Measurements from ENCODE around the gene PRR30.

The PRR30 gene

DNA sequence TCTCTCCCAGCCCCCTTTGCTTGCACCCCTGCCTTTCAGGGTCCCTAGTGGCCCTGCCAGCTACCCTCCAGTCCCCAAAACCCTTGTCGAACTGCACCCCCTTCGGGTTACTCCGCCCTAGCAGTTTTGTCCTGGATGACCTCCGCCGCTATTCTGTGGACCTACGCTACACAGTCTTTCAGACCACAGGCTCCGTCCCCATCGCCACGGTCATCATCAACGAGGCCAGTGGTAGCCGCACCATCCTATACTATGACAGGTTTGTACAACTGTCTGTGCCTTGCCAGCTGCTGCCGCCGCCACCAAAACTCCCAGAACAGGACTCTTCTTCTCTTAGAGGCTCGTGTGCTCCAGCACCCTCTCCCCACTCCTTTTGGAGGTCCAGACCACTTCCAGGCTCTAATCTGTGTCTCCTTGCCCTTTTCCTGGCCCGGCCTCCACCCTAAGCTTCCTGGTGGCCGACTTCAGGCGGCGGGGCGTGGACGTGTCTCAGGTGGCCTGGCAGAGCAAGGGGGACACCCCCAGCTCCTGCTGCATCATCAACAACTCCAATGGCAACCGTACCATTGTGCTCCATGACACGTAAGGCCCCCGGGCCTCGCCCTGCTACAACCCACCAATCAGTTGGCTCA, 44.7 kb downstream of the PRR30 start:
- TF ChIP-seq CTCF (IDR thresholded peaks at IDR 0.05; ENCODE audit: low read depth, low read length): no peak
- TF ChIP-seq MAX (IDR thresholded peaks at IDR 0.05; ENCODE audit: low read depth, low read length): no peak
- no peak for TF ChIP-seq MYC (IDR thresholded peaks at IDR 0.05; ENCODE audit: low read depth, low read length)
- no peak for TF ChIP-seq POLR2A (IDR thresholded peaks at IDR 0.05; ENCODE audit: extremely low read depth, insufficient read length)
- H3K4me3 ChIP-seq (ENCODE audit: low read depth, low read length): no peak overlapping the region
- no peak for DNase-seq (ENCODE audit: low read depth)

GRCh38 chr2:27093430-27094352, 45.5 kb downstream of the PRR30 start:
- TF ChIP-seq CTCF (IDR thresholded peaks at IDR 0.05; ENCODE audit: low read depth, low read length) (no peak), MAX (IDR thresholded peaks at IDR 0.05; ENCODE audit: low read depth, low read length) (no peak), MYC (IDR thresholded peaks at IDR 0.05; ENCODE audit: low read depth, low read length) (no peak), POLR2A (IDR thresholded peaks at IDR 0.05; ENCODE audit: extremely low read depth, insufficient read length) (no peak)
- H3K4me3 ChIP-seq (ENCODE audit: low read depth, low read length): no peak overlapping the region
- DNase-seq (ENCODE audit: low read depth): no peak

DNA sequence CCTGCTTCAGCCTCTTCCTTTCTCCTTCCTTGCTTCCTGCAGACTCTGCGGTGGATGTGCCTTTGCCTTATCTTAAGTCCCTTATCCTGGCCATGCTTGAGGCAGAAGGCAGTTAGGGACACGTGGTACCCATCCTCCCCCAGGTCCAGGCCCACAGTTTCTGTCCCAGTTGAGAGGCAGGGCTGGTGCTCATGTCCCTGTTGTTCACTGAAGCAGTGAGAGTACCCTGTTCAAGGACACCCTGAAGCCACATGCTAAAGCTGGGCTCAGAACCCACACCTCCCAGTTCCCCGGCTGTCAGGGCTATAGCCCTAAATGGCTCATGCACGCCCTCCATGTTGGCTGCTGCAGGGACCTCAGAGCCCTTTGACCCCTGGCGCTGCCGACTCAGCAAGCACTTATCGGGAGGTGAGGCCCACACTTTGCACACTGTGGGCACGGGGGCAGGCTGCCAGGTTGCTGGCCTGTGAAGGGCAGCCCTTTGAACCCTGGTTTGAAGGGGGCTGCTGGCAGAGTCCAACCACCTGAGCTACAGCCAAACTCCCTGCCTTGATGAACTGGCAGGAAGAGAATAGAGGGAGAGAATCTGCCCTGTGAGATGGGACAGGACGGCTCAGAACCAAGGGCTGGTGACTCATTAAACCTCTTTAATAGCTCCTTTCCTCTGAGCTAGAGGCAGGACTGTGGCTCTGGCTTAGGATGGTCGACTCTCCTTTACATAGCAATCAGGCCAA, 46.3 kb downstream of the PRR30 start:
- TF ChIP-seq CTCF (IDR thresholded peaks at IDR 0.05; ENCODE audit: low read depth, low read length) (no peak), MYC (IDR thresholded peaks at IDR 0.05; ENCODE audit: low read depth, low read length) (no peak), MAX (IDR thresholded peaks at IDR 0.05; ENCODE audit: low read depth, low read length) (no peak), POLR2A (IDR thresholded peaks at IDR 0.05; ENCODE audit: extremely low read depth, insufficient read length) (no peak)
- no peak overlapping the region for H3K4me3 ChIP-seq (ENCODE audit: low read depth, low read length)
- no peak for DNase-seq (ENCODE audit: low read depth)

- TF ChIP-seq POLR2A (IDR thresholded peaks at IDR 0.05; ENCODE audit: extremely low read depth, insufficient read length): no peak
- no peak for TF ChIP-seq MAX (IDR thresholded peaks at IDR 0.05; ENCODE audit: low read depth, low read length)
- TF ChIP-seq CTCF (IDR thresholded peaks at IDR 0.05; ENCODE audit: low read depth, low read length): no peak
- no peak for TF ChIP-seq MYC (IDR thresholded peaks at IDR 0.05; ENCODE audit: low read depth, low read length)
- no peak for DNase-seq (ENCODE audit: low read depth)
- H3K4me3 ChIP-seq (ENCODE audit: low read depth, low read length): no peak overlapping the region
These were observed 47.2 kb downstream of the PRR30 start for GRCh38 chr2:27091746-27092695.

Data from NB4 (cell line).